ENCODE measurements around the gene MAT2A.
A peak's percentile ranks its signal among the peaks of the same experiment; 100 is the strongest.

MAT2A gene

DNA sequence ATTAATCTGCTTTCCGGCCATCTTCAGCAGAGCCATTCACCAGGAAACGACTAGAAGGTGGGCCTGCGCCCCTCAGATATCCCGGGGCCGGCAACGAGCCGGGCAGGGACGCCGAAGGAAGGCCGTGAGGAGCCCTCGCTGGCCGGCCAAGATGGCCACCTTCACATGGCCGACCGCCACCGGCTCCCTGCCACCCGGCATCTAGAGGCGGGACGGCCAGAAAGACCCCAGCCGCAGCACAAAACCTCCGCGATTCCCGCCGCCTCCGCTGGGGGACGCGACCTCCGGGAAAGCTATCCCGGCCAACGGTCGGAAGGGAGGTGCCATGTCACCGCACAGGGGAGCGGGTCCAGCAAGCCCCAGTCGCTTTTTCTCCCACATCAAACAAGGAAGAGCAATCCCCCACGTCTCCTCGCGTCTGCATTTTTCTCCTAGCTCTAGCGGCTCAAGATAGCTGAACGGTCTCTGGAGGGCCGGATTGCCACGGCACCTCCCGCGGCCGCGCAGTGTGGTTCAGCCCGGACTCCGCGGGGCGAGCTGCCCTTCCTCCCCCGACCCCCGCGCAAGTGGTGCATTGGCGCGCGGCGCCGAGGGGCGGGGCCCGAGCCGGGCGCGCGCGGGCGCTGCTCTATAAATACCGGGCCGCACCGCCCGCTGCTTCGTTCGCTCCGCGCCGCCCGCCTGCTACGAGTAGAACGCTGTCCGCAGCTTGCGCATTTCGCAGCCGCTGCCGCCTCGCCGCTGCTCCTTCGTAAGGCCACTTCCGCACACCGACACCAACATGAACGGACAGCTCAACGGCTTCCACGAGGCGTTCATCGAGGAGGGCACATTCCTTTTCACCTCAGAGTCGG, at the start of gene MAT2A:
Gene MAT2A (plus strand): TSS at position 662 of the 854 bp plus-strand sequence. CDS start 120 bp downstream, at position 782.
- peak; percentile 98 for DNase-seq (ENCODE audit: low spot score)

DNA sequence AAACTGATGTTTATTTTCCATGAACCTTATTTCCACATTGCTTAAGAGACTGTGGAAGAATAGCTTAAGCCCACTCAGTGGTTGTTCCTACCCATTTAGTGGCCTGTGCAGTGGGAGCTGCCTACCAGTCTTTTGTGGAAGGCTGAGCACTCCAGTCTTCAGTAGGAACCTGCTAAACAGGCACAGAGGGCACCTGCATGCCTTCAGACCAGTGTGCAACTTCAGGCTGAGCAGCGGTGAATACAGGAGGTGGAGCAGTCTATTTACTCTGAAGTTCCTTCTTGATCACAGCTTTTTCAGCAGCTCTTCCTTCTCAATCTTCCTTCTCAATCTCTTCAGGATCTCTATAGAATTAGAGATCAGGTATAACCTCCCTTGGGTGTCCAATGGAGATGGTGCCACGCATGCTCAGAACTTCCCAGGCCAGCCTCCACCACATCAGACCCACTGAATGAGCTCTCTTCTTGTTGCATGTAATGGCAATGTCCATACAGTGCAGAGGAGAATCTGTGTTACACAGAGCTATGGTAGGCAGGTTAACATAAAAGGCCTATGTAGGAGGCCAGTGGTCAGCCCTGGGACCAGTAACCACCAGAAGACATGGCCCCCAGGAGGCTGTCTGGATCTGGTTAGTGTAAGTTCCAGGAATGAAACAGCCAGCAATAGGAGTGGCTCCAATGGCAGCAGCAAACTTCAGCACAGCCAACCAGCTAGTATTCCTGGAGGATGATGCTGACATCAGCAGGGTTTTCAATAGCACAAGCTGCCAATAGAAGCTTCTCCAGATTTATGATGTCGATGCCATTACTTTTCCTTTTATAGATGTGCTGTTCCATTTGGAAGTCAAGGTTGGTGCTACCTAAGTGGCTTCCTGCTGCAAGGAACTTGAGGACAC, 47.9 kb upstream of the MAT2A start:
- no peak for DNase-seq (ENCODE audit: low spot score)

DNA sequence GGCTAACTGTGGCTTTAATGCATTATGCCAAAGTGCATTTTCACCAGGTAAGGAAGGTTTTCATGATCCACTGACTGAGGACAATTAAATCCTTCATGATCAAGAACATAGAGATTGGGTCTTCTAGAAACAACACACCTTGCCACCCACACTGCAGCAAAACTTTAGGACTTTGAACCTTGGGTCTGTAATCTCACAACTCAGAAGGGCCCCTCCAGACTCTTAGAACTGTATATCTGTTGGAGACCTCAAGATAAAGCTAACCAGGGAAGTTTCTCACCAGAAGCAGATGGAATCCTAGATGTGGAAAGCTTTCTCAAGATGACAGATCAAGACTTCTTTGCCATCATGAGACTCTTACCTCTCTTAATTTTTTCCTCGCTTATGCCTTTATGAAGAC, 42.5 kb upstream of the MAT2A start:
- no peak for DNase-seq (ENCODE audit: low spot score)

DNA sequence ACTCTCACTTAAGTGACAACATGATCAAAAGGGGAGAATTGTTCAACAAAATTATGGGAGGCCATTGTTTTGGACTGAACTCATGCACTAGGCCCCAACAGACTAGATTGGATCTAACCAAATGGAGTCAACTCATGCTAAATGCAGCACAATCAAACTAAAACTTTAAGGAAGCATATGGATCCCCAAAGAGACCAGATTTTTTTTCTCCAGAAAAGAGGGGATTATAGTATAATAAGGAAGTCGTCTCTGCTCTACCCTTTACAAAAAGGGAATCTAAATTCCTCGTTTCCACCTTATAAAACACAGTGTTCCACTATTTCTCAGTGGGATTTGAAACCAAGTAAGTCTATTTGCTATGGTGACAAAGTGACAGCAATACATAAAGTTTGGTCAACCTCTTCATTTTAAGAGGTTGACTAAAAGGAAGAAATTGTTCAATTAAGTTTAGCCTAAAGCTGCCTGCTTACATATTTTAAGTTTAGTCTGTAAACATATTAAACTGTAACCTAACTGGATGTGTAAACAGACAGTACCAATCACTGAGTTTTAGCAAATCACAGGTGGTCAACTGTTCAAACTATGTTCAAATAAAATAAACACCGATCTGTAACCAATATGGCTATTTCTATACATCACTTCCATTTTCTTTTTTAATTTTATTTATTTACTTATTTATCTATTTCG, 40.9 kb upstream of the MAT2A start:
- no peak for DNase-seq (ENCODE audit: low spot score)

DNA sequence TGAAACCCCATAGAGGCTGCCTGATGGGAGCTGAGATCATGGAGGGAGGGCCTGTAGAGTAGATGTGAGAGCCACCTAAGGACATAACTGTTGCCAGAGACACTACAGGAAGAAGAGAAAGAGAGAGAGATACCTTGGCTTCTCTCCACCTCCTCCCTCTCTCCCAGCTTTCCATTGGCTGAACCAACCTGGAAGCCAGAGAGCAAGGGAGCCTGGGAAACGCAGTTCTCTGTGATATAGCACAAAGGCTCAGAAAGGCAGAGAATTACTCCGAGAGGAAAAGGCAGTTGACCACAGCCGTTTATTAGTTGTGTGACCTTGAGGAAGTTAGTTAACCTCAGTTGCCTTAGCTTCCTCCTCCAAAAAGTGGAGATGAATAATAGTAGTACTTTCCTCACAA, 37.7 kb upstream of the MAT2A start:
- DNase-seq (ENCODE audit: low spot score) = no peak

DNA sequence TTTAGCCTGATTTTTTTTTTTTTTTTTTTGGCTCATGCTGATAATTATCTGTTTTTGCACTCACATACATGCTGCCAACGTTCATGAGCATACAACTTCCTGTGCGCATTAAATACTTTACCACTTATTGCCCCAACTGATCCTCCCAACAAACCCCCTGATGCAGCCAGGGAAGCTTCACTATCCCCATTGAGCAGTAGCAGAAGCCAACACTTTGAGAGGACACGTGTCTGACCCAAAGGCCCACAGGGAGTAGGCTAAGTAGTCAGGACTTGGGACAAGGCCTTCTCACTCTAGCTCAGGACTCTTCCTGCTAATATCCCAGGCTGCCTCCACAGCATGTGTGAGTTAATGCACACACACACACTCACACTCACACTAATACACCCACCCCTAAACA, 36.2 kb upstream of the MAT2A start:
- no peak for DNase-seq (ENCODE audit: low spot score)

DNA sequence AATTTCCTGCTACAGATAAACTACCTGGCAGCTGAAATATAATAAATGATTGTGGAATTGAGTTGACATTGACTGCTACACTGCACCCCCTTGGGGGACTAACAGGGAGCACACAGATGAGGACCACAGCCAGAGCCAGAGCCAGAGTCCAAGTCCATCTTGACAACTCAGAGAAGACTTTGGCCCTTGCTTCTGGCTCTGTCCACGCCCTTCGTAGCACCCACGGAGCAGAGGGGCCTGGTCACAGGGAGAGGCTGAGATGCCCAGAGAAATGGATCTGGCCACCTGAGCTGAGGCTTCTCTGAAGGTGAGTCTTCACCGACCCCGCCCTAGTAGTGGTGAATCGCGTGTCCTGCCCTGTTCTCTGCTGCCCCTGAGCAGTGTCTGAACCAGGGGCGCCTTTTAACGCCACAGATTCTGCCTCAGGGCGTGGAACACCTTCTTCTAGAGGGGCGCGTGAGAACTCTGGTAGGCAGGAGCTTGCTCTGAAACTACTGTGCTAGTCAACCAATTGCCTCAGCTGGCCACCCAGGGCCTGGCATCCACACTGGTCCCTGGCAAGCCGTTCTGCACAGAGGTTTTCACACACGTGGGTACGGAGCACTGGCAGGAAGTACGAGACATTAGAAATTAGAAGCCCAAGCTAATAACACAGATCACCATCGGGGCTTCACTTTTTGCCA, 35.7 kb upstream of the MAT2A start:
- DNase-seq (ENCODE audit: low spot score) = no peak

DNA sequence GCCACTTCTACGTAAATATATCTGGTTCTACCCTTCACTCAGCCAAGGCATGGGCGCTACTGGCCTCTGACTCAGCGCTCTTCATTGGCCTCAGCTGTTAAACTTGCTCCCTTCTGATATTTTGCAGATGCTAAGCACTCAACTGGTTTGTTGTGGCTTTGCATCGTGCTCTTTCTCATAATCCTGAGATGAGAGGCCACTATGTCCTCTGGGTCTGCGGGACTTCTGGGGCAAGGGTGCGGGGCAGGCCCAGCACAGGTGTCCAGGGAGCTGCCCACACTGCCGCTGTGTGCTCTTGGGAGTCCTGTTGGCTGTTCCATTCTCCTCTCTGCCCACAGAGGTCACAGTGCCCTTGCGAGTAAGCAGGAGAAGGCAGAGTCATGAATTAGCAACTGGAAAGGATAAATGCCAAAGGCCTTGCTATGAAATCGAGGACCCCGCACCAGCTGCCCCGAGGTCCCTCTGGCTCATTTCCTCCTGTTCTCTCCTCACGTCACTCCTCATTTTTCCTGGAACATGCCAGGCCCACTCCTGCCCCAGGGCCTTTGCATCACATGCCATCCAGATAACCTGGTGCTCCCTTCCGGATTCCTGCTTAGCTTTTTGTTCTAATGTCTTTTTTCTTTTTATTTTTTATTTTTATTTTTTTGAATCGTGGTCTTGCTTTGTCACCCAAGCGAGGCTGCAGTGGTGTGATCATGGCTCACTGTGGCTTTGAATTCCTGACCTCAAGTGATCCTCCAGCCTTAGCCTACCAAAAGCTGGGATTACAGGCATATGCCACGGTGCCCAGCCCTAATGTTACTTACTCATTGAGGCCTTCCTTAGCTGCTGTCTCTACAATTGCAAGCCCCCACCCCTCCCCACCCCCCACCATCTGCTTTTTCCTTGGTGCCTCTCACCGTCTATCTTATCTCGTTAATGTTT, 34.9 kb upstream of the MAT2A start:
- DNase-seq (ENCODE audit: low spot score) = no peak

DNA sequence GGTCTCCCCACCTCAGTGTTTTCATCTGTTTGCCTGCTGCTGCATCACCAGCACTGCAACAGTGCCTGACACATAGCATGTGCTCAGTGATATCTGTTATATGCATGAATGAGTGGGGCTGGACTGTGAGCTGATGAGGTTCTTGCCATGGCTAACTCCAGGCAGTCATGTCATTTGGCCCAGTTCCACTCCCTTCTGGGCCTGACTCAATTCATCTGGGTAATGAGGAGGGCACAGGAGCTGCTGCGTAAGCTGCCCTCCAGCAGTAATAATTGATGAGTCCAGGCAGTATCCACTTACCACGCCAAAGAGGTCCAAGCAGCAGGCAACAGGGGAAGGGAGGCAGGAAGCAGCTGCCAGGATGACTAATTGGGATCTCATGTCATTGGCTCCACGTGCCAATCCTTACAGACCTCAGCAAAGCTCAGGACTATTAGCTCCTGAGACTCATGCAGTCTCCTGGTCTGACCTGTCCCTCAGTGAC, 34.1 kb upstream of the MAT2A start:
- no peak for DNase-seq (ENCODE audit: low spot score)

DNA sequence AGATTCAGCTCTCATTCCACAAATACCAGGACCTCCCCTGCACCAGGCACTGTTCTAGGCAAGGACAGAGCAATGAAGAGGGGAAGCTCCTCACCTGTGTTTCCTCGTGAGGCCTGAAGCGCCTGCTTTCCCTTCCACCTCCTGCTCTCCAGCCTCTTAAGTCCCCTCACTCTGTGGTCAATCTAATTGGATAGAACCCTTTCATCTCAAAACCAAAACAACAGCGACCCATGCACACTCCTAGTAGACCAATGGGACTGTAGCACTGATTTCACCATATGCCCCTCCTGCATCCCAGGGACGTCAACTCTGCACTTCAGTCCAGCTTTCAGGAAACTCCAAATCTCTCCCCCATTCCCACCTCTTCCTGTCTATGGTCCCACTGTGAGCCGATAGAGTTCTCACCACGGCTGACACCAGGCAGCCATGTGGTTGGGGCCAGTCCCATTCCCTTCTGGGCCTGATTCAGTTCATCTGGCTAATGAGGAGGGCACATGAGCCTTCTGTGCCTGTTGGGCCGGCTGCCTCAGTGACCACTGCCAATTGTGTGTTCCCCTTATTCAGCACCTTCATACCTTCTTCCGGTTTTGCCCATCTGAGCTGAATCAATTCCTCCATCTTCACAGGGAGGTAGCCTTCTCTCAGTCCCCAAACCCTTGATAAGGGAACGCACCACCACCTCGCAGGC, 33.3 kb upstream of the MAT2A start:
- no peak for DNase-seq (ENCODE audit: low spot score)

DNA sequence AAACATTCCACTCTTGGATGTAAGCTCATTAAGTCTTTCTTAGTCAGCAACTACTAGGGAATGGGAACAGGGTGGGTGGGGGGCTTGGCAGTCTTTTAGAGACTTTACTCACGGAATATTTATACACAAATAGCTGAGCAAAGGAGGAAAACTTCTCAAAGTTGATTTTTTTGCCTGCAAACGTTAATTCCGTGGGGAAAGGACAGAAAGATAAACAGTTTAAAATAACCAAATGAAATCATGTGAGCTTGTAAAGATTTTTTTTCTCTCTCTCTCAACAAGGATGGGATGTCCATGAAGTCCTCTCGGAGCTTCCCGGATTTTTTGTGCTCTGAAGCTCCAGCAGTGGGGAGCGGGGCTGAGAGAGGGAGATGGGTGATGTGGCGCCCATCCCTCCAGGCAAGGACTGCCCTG, 32.2 kb upstream of the MAT2A start:
- no peak for DNase-seq (ENCODE audit: low spot score)

DNA sequence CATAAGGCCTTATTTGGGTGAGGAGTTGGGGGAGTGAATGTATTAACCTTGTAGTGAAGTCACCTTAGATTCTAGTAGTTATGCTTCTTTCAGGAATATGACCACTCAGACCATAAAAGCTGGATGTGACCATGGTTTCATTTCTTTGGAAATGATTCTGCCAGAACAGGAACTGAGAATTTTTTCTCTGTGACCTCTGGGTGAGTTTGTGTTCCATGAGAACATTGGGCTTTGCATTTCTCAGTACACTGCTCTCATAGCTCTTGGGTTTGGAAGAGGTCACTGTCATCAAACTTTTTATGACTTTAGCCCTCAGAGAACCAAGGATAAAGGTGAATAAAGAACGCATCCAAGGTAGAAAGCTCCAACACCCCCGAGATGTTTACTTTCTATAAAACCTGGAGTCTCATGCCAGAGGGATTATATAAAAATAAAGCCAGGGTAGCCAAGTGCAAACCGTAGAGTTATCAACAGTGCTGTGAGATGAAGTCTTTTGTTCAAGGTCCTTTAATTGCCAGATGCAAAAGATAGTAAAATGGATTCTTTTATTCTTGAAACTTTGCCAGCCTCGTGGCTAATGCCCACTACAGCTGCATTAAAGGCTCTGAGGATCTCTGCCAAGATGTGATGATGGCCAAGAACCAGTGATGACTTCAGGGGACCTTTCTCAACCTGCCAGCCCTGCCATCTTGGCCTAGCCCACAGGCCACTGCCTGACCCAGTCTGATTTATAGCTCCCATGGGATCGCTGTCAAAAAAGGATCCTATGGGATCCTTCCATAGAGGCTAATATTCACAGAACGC, 27.8 kb upstream of the MAT2A start:
- DNase-seq (ENCODE audit: low spot score) = no peak

DNA sequence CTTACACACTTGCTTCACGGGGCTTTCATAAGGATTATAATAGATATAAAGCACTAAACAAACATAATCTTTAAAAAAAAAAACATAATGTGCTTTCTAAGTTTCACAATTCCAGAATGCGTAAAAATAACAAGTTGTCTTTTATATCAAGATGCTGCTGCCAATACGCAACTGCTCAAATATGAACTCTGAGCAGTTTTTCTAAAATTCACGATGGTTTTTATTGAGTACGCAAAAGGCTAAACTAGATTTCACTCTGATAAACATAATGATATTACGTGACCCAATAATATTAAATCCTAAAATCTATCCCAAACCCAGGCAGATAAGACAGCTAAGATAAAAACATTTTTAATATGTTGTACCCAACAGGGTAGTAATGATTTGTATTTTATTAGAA, 24.6 kb upstream of the MAT2A start:
- no peak for DNase-seq (ENCODE audit: low spot score)

DNA sequence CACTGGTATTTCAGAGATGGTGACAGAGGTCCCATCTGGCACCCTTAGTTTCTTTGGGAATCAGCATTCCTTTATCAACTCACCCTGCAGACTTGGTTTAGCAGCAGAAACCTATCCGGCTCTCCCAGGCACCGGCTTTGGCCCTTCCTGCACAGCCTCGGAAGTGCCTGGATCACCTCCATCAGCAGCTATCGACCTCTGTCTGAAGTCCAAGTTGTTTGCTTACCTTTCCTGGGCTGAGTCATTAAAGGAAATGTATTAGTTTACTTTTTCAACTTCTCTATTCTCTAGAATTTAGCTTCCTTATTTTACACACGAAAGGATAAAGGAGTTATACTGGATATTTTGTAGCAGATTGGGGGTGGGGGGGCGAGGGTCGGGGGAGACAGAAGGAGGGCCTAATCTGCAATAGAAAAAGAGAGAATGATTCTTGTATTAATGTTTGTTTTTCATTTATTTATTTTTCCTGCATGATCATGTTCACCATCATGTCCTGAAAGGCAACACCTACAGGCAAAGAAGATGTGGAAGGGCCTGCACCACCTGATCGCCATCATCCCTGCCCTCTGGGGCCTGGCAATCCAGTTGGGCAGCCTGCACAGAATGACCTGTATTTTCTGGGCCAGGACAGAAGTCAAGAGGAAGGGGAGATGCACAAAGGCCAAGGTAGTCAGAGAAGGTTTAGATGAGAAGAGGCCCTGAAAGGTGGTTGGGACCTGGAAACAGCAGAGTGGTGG, 22.1 kb upstream of the MAT2A start:
- no peak for DNase-seq (ENCODE audit: low spot score)

DNA sequence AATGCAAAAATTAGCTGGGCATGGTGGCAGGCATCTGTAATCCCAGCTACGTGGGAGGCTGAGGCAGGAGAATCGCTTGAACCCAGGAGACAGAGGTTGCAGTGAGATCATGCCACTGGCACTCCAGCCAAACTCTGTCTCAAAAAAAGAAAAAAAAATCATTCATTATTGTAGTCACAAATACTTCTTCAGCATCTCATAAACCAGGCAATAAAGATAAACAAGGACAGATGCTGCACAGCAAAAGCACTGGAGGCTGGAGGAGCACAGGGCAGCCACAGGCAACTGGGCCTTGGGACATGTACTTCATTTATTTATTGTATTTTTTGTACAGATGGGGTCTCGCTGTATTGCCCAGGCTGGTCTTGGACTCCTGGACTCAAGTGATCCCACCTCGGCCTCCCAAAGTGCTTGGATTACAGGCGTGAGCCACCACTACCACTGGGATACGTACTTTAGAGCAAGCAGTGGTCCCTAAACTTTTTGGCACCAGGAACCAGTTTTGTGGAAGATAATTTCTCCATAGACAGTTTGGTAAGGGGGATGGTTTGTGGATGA, 16.8 kb upstream of the MAT2A start:
- no peak for DNase-seq (ENCODE audit: low spot score)

DNA sequence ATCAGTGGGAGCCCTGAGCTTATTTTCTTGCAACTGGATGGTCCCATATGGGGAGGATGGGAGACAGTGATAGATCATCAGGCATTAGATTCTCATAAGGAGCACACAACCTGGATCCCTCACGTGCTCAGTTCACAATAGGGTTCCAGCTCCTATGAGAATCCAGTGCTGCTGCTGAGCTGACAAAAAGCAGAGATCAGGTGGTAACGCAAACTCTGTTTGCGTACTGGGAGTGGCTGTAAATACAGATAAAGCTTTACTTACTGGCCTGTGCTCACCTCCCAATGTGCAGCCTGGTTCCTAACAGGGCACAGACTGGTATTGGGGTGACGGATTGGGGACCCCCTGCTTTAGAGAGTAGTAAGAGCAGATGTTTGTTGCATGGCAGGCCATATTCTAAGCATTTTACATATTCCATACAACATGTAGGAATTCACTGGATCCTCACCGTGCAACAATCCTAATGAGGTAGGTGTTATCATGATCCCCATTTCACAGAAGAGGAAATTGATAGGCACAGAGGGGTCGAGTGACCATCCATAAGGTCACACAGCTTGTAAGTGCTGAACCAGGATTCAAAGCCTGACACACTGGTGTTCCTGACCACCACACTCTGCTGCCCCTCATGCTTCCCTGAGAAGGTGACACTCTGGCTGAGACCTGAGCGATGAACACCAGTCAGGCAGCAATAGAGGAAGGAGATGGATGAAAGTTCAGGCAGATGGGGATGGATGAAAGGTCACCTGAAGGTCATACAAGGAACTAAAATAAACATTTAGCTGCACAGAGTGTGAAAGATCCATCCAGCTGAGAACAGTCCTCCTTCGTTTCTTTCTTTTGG, 15.7 kb upstream of the MAT2A start:
- no peak for DNase-seq (ENCODE audit: low spot score)

DNA sequence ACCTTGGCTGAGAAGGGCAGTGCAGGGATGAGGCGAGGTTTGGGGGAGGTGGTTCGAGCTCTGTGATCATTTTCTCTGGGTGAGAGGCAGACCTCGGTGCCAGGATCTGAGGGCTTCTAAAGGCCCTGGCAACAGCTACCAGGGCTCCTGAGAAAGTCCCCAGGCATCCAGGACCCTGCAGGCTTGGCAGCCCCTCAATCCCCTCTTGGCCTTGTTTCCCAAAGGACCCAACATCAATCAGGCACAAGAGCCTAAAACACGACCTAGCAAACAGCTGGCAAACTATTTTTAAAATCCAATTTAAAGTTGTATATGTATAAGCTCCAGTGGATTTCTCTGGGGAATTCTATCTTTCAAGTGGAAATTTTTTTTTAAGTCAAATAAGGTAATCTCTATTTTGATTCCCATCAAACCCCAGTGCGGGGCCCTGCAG, 15.0 kb upstream of the MAT2A start:
- no peak for DNase-seq (ENCODE audit: low spot score)
